ENCODE measurements around the gene MAD1L1. TPM values are rescaled to one million over a fixed set of nuclear protein-coding genes. Genes with fewer than 3 reads are reported as not detected.

Gene MAD1L1
- total and polyA plus RNA-seq, 2 donors (not counting 1 experiment from before 2014, with no cell fraction given) = 9.8 to 29.4 TPM

- no peak for DNase-seq (ENCODE audit: low read depth in 2 of 2)
- Histone ChIP-seq H3K9me3 (ENCODE audit: control insufficient read depth, insufficient read depth, low read depth, low read length) (no peaks in the 10 kb centered on the region), H3K4me2 (ENCODE audit: extremely low read depth, insufficient read depth, low read length) (no peak overlapping the region), H2AFZ (ENCODE audit: low read length) (no peak overlapping the region), H4K20me1 (ENCODE audit: control insufficient read depth, extremely low read depth, insufficient read depth, low read length) (no peaks in the 10 kb centered on the region), H3K4me3 (replicated peaks in 1 of 4; ENCODE audit: control extremely low read depth in 1 of 4, insufficient read depth in 1 of 4, low read depth in 3 of 4, low read length in 4 of 4) (no peak overlapping the region), H3K27ac (ENCODE audit: insufficient read depth, low read length) (no peak overlapping the region), H3K79me2 (ENCODE audit: control insufficient read depth, insufficient read depth, low read length) (no peaks in the 10 kb centered on the region), H3K36me3 (ENCODE audit: control insufficient read depth, insufficient read depth, low read length) (no peaks in the 10 kb centered on the region), H3K4me1 (ENCODE audit: control insufficient read depth, extremely low read depth, insufficient read depth, low read length) (no peaks in the 10 kb centered on the region), H3K9ac (ENCODE audit: insufficient read depth, low read length) (no peak overlapping the region), H3K27me3 (ENCODE audit: control insufficient read depth, insufficient read depth, low read length) (no peaks in the 10 kb centered on the region)
- TF ChIP-seq EZH2 (IDR thresholded peaks at IDR 0.05; ENCODE audit: low read length, missing control alignments) (no peak), CTCF (conservative IDR thresholded peaks at IDR 0.05 in 1 of 2, IDR thresholded peaks at IDR 0.05 in 1 of 2; ENCODE audit: low read depth in 1 of 2, low read length in 2 of 2) (no peak)
These were observed 285.8 kb downstream of the MAD1L1 start for GRCh38 chr7:1946773-1947450.

- Histone ChIP-seq H3K27ac (ENCODE audit: insufficient read depth, low read length) (no peak overlapping the region), H3K4me2 (ENCODE audit: extremely low read depth, insufficient read depth, low read length) (no peak overlapping the region), H3K79me2 (ENCODE audit: control insufficient read depth, insufficient read depth, low read length) (no peaks in the 10 kb centered on the region), H3K9me3 (ENCODE audit: control insufficient read depth, insufficient read depth, low read depth, low read length) (no peaks in the 10 kb centered on the region), H3K4me1 (ENCODE audit: control insufficient read depth, extremely low read depth, insufficient read depth, low read length) (no peaks in the 10 kb centered on the region), H3K27me3 (ENCODE audit: control insufficient read depth, insufficient read depth, low read length) (no peaks in the 10 kb centered on the region), H3K36me3 (ENCODE audit: control insufficient read depth, insufficient read depth, low read length) (no peaks in the 10 kb centered on the region), H3K9ac (ENCODE audit: insufficient read depth, low read length) (no peak overlapping the region), H4K20me1 (ENCODE audit: control insufficient read depth, extremely low read depth, insufficient read depth, low read length) (no peaks in the 10 kb centered on the region), H3K4me3 (replicated peaks in 1 of 4; ENCODE audit: control extremely low read depth in 1 of 4, insufficient read depth in 1 of 4, low read depth in 3 of 4, low read length in 4 of 4) (no peak overlapping the region), H2AFZ (ENCODE audit: low read length) (no peak overlapping the region)
- no peak for DNase-seq (ENCODE audit: low read depth in 2 of 2)
- TF ChIP-seq EZH2 (IDR thresholded peaks at IDR 0.05; ENCODE audit: low read length, missing control alignments) = no peak
These were observed 286.5 kb downstream of the MAD1L1 start for GRCh38 chr7:1946025-1946772.

GRCh38 chr7:1945558-1945957, 287.2 kb downstream of the MAD1L1 start:
- no peaks in the 10 kb centered on the region for H3K4me1 ChIP-seq (ENCODE audit: control insufficient read depth, extremely low read depth, insufficient read depth, low read length)
- H3K36me3 ChIP-seq (ENCODE audit: control insufficient read depth, insufficient read depth, low read length) = no peaks in the 10 kb centered on the region
- no peak overlapping the region for H3K27ac ChIP-seq (ENCODE audit: insufficient read depth, low read length)
- no peak overlapping the region for H2AFZ ChIP-seq (ENCODE audit: low read length)
- no peaks in the 10 kb centered on the region for H3K79me2 ChIP-seq (ENCODE audit: control insufficient read depth, insufficient read depth, low read length)
- no peak for DNase-seq (ENCODE audit: low read depth in 2 of 2)
- H4K20me1 ChIP-seq (ENCODE audit: control insufficient read depth, extremely low read depth, insufficient read depth, low read length) = no peaks in the 10 kb centered on the region
- H3K9ac ChIP-seq (ENCODE audit: insufficient read depth, low read length) = no peak overlapping the region
- H3K4me2 ChIP-seq (ENCODE audit: extremely low read depth, insufficient read depth, low read length) = no peak overlapping the region
- H3K4me3 ChIP-seq (replicated peaks in 1 of 4; ENCODE audit: control extremely low read depth in 1 of 4, insufficient read depth in 1 of 4, low read depth in 3 of 4, low read length in 4 of 4) = no peak overlapping the region
- H3K9me3 ChIP-seq (ENCODE audit: control insufficient read depth, insufficient read depth, low read depth, low read length) = no peaks in the 10 kb centered on the region
- H3K27me3 ChIP-seq (ENCODE audit: control insufficient read depth, insufficient read depth, low read length) = no peaks in the 10 kb centered on the region
- TF ChIP-seq CTCF (conservative IDR thresholded peaks at IDR 0.05 in 1 of 2, IDR thresholded peaks at IDR 0.05 in 1 of 2; ENCODE audit: low read depth in 1 of 2, low read length in 2 of 2) = no peak
- TF ChIP-seq EZH2 (IDR thresholded peaks at IDR 0.05; ENCODE audit: low read length, missing control alignments) = no peak

Measured in fibroblast of lung (primary cell).